CMK (cell line): ENCODE measurements around the gene SYNRG.

ENCODE experiments used
- DNase-seq: peaks from one replicate; pipeline ENCODE4 v3.0.0-alpha.2; 2010; ENCODE audit warnings: low read depth

Gene SYNRG

GRCh38 chr17:37503148-37503547, 106.1 kb downstream of the SYNRG start:
- DNase-seq = no peak

- no peak for DNase-seq
These were observed 106.9 kb downstream of the SYNRG start for GRCh38 chr17:37502009-37502936.

DNA sequence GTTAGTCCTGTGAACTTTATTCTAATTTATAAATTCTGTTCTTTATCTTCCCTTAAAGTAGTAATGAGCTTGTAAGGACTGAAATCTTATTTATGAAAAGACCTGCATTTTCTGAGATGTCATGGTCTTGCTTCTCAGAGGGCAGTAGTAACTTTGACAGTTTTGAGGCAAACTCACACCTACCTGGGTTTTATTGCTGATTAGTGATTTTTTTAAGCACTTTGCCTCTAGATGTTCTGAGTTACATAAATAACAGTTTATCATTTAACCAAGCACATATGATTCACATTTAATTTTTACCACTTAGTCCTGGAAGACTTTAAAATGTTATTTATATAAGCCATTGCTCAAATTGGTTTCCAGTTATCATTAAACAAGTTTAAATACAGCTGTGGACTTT, 108.8 kb downstream of the SYNRG start:
- no peak for DNase-seq

- no peak for DNase-seq
These were observed 114.2 kb downstream of the SYNRG start for GRCh38 chr17:37494971-37495370.

DNA sequence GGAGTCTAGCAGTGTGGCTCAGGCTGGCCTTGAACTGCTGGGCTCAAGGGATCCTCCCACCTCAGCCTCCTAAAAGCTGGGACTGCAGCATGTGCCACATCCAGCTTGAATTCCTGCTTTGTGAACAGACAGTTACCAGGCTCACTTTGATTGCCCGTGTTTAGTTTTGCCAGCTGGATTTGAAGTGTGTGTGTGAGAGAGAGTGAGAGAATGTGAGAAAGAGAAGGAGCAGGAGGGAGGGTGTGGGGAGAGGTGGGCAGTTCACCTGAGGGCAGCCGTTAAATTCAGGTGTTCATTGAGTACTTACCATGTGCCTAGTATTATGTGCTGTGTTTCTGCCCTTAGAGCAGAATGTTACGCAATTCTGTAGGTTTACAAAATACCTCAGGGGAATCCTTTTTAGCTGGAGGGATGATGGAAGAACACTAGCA, 114.8 kb downstream of the SYNRG start:
- DNase-seq = no peak

- DNase-seq = no peak
These were observed 115.8 kb downstream of the SYNRG start for GRCh38 chr17:37493249-37494027.

GRCh38 chr17:37492167-37492566, 117.1 kb downstream of the SYNRG start:
- no peak for DNase-seq

GRCh38 chr17:37490638-37491614, 118.3 kb downstream of the SYNRG start:
- DNase-seq = no peak

DNA sequence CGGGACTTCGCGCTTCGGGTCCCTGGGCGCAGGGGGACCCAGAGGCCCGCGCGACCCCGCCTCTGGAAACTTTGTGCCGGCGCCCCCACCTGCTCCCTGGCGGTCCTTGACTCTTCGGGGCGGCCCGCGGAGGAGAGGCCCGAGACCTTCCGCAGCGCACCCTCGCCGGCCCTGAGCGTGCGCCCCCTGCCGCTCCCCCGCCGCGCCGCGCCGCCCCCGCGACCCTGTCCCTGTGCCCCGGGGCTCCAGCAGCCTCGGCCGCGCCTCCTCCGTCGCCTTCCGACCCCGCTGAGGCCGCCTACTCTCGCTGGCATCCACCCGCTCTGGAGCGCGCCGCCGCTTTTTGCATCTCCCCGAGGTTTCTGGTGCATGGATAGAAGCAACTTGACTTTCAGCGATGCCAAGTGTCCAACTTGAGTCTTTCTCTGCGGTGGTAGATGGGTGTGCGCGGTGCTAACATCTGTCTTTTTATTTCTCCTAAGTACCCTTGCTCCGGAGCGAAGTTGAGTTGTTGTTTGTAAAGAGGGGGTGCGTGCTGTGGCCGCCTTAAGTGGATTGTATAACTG, 119.1 kb downstream of the SYNRG start:
- peak; percentile 30 for DNase-seq

DNA sequence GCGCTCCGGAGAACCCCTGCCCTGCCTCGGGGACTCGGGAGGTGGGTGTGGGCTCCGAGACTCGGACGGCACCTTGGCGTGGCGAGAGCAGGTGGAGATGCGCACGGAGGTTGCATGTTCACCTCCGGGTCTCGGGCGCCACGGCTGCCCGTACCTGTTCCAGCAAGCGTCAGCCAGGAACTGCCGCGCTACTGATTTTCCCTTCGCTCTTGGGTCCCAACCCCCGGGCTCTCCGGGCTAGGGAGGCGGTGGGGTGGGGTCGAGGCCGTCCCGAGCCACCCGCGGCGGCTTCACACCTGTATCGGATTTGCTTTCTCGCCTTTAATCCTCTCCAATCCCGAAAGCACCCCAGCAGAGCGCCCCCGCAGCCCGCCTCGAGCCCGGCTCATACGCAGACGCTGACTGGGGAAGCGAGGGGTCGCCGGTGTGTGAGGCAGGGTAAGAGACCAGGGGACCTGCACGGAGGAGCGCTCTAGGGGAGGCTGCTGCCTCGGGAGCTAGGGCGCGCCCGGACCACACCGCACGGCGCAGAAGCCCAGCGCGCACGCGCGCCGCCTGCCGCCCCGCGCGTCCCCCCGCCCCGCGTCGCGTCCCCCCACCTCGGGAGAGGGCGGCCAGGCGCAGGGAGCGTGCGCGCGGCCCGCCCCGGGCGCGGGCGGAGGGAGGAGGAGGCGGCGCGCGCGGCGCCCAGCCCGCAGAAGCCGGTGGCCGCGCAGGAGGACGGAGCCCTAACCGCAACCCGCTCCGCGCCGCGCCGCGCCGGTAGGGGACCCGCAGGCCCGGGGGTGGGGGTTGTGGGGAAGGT, 119.8 kb downstream of the SYNRG start, which contains the start of gene DUSP14:
Gene DUSP14 (plus strand): TSS at position 695 of the 805 bp plus-strand sequence. CDS start 22,382 bp downstream, outside the sequence.
- DNase-seq = peak; percentile 49

DNA sequence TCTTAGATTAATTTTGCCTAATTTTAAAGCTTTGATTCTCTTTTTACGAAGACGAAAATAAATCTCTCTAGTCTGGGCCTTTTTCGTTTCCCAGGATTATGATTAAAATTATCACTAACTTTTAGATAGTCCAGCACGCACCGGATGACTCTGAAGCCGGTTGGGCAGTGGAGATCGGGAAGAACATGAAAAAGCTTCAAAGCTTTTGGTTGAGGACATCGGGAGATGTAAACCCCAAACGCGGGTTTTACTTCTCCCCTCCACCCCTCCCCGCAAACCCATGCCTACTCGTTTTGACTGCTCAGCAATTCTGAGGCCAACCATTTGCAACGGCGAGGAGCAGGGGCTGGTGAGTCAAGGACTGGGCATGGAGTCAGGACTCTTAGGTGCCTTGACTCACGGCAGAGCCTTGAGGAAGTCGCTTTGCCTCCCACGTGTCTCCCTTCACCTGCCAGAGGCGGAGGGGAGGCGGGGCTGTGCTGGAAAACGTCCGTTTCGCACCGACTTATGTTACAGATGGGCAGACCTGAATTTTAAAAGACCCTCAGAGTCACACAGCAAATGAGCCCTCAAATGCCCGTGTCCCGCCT, 120.5 kb downstream of the SYNRG start:
- no peak for DNase-seq

DNA sequence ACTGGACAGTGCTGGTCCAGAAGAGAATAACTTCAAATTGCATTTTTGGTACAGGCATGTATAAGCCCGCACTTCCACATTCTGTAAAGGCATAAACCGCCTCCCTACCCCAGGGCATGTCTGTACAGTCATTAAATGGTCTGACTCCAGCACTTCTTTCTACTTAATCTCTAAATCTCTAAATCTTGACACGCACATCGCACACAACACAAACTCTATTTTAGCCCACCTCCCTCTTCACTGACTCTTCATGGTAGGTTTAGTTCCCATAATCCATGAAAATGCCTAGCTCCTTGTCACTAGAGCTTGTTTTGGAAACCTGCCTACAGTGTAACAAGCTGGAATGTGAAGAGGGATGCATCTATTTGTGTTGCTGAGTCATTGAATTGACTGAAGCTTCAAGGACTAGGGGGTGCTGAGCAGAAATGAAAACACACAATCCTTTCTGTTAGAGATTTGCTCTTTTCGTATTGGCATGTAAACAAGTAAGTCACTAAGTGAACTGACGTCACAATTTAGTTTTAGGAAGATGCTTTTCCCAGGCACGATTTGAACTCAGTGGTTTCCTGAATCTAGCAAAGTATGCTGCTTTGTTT, 121.1 kb downstream of the SYNRG start:
- no peak for DNase-seq

GRCh38 chr17:37485938-37486570, 123.2 kb downstream of the SYNRG start:
- no peak for DNase-seq

- no peak for DNase-seq
These were observed 125.7 kb downstream of the SYNRG start for GRCh38 chr17:37483311-37484039.

DNA sequence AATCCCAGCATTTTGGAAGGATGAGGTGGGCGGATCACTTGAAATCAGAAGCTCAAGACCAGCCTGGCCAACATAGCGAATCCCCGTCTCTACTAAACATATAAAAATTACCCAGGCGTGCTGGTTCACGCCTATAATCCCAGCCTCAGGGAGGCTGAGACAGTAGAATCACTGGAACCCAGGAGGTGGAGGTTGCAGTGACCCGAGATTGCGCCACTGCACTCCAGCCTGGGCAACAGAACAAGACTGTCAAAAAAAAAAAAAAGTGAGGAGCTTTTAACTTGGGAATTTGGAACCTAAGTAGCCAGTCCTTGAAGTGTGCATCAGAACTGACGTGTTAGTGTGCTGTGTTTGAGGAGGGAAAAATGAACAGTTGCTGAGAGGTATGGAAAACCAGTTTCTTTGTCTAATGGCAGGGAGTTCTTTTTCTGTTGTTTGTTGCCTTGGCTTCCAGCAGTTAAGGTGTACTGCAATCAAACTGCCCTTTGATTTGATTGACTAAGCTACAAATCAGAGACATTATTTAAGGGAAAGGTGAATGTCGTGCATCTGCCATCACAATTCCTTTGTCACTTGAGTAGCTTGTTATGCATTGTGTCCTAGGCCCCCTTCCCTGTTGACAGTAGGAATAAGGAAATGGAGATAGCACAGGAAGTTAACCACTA, 128.1 kb downstream of the SYNRG start:
- no peak for DNase-seq

- no peak for DNase-seq
These were observed 128.8 kb downstream of the SYNRG start for GRCh38 chr17:37480427-37480826.

DNA sequence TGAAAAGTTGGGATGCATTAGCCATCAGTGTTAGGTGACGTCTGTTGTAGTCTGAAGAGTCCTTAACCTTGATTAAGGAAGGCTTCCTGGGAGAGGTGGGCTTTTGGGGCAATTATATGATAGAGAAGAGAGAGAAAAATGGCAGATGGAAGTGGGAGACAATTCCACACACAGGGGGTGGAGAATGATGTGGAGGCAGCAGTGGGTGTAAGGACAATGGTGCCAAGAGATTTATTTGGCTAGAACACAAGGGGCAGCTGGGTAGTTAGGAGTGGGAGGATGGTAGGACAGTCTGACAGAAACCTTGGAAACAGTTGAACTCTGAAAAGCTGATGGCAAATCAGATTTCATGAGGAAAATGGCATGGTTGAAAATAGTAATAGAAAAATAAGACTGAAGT, 130.2 kb downstream of the SYNRG start:
- DNase-seq = no peak

DNA sequence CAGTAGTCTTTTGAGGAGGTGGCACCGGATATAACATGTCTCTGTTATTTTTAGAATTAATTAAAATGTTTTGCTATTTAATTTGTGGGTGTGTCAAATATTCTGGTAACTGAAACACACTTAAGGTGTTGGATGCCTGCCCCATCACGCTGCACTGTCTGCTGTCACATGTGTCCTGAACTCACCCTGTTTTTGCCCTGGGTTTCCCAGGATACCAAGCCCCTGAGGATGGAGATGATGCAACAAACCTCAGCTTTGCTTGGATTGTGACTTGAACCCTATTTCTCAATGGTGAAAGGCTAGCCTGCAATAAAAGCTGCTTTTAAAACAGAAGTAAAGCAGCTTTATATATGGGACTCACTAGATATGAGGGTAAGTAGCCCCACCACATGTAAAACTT, 131.0 kb downstream of the SYNRG start:
- DNase-seq = no peak
